Esophagus (tissue), 2 donors: Measurements from ENCODE around the gene ADD2. TPM values are rescaled to one million over a fixed set of nuclear protein-coding genes. Genes with fewer than 3 reads are reported as not detected.

Experiments
- H3K27ac ChIP-seq, 2 donors: one replicate each; pipeline ENCODE4 v1.5.1; 2013; ENCODE audit warnings: low read depth in 2 of 2, mild to moderate bottlenecking in 2 of 2, inconsistent platforms in 1 of 2, low read length in 1 of 2, moderate library complexity in 1 of 2
- H3K27me3 ChIP-seq, 2 donors: one replicate each; pipeline ENCODE4 v1.6.1; 2013; ENCODE audit warnings: low read length in 2 of 2, control low read depth in 1 of 2, mild to moderate bottlenecking in 1 of 2; ENCODE audit not compliant: insufficient read depth in 2 of 2, control insufficient read depth in 1 of 2
- H3K36me3 ChIP-seq, 2 donors: one replicate each; pipeline ENCODE4 v1.6.1; 2013; ENCODE audit warnings: low read length in 1 of 2; ENCODE audit not compliant: control insufficient read depth in 2 of 2, insufficient read depth in 2 of 2
- H3K4me1 ChIP-seq, 2 donors: one replicate each; pipeline ENCODE4 v1.6.1; 2013; ENCODE audit warnings: low read length in 1 of 2; ENCODE audit not compliant: control insufficient read depth in 2 of 2, insufficient read depth in 2 of 2
- H3K4me3 ChIP-seq, 2 donors: one replicate each; pipeline ENCODE4 v1.5.1; 2013; ENCODE audit warnings: low read length in 2 of 2, mild to moderate bottlenecking in 2 of 2, low read depth in 1 of 2, moderate library complexity in 1 of 2
- H3K9me3 ChIP-seq, 2 donors: one replicate each; pipeline ENCODE4 v1.6.1; 2013; ENCODE audit warnings: mild to moderate bottlenecking in 2 of 2, low read depth in 1 of 2, low read length in 1 of 2, moderate library complexity in 1 of 2; ENCODE audit not compliant: control insufficient read depth in 2 of 2, insufficient read depth in 1 of 2
- WGBS, 2 donors: extraction: QIAGEN DNeasy Blood & Tissue Kit; methylation state at CpG; one replicate each; pipeline ENCODE4 v1.1.7; 2013; 5-methylcytosine and 5-hydroxymethylcytosine counted together
- polyA plus RNA-seq, 2 donors: library from polyadenylated mRNA; stranded (reverse); fragments of 200-250 nt; gene quantifications; one replicate each; pipeline ENCODE4 v1.2.3, GENCODE V29; 2013
- donor health status: healthy with polysubstance abuse.
- donor health status: Bipolar disorder and iron deficiency.

Gene ADD2
- polyA plus RNA-seq, 2 donors: 0.09 to 0.12 TPM

DNA sequence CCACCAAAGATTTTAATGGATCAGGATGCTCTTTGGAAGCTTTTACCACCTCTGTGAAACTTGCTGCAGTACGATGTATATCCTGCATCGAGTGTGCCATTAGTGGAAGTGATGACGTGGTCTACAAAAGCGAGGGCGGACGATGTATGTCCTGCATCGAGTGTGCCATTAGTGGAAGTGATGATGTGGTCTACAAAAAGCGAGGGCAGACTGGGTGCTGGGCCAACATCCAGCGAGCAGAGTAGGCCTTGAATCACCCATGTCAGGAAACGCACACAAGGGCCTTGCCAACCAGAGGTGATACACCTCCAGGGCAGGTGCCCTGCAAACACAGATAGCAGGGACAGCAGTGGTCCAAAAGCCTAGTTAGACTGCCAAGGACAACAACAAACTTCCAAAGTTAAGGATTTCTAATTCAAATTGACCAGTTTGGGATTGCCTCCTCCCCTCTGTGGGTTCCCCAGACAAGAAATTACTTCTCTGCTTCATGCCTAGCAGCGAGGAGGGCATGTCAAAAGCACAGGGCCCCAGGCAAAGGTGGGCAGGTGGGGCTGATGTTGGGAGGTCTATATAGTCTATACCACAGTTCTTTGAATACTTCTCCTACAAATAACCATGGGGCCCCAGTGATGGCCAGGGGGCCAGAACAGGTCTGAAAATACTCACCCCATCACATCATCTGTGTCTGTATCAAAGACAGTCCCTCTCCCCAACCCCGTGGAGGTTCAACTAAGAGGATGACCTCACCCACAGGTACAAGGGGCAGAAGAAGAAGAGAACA lies 70.2 kb downstream of the ADD2 start:
- H3K36me3 ChIP-seq: no peaks in the 10 kb centered on the region
- no peak overlapping the region for H3K4me3 ChIP-seq
- H3K27ac ChIP-seq: no peak overlapping the region
- no peaks in the 10 kb centered on the region for H3K4me1 ChIP-seq
- 86 to 88% methylated on average over 12 of the region's 12 CpGs for WGBS, 2 donors
- no peaks in the 10 kb centered on the region for H3K27me3 ChIP-seq
- no peaks in the 10 kb centered on the region for H3K9me3 ChIP-seq

DNA sequence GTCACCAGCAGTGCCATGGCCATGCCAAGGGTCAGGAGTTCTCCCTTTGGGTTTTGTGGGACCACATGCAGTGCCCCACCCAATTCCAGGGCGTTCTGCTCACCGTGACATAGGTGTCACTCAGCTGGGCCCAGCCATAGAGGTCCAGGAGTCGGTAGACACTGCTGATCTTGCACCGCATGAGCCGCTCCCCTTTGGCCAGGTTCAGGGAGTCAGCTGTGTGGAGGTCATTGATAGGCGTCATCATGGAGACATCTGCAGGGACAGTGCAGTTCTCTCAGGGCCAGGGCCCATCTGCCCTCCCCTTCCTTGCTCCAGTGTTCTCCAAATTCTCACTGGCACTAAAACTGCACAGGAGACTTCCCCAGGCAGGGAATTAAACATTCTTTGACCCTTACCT lies 71.9 kb downstream of the ADD2 start:
- Histone ChIP-seq H3K4me3 (no peak overlapping the region), H3K27me3 (no peaks in the 10 kb centered on the region)
- 84 to 95% methylated on average over 6 of the region's 6 CpGs for WGBS, 2 donors

DNA sequence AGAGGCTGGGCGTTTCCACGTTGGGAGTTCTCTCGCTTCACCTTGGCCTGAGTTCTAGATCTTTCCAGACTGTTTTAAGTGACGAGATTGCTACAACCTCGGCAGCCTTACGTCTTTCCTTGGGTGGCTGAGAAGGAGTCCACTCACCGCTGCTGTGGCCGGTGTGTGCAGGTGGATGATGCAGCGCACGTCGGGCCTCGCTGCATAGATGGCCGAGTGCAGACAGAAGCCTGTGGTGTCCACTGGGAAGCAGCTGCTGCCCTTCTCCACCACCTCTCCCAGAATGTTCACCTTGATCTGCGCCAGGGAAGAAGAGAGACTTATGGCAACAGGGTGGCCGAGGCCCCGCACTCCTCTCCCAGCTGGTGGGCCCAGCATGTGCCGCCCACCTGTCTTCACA lies 75.7 kb downstream of the ADD2 start:
- Histone ChIP-seq H3K9me3 (no peaks in the 10 kb centered on the region), H3K27ac (no peak overlapping the region), H3K27me3 (no peaks in the 10 kb centered on the region), H3K36me3 (no peaks in the 10 kb centered on the region), H3K4me3 (no peak overlapping the region), H3K4me1 (no peaks in the 10 kb centered on the region)
- 94 to 95% methylated on average over 17 of the region's 17 CpGs for WGBS, 2 donors

More for the DNA sequence above, 71.9 kb downstream of the ADD2 start:
- H3K4me1 ChIP-seq: no peaks in the 10 kb centered on the region
- H3K9me3 ChIP-seq: no peaks in the 10 kb centered on the region
- H3K36me3 ChIP-seq: no peaks in the 10 kb centered on the region
- H3K27ac ChIP-seq: no peak overlapping the region

DNA sequence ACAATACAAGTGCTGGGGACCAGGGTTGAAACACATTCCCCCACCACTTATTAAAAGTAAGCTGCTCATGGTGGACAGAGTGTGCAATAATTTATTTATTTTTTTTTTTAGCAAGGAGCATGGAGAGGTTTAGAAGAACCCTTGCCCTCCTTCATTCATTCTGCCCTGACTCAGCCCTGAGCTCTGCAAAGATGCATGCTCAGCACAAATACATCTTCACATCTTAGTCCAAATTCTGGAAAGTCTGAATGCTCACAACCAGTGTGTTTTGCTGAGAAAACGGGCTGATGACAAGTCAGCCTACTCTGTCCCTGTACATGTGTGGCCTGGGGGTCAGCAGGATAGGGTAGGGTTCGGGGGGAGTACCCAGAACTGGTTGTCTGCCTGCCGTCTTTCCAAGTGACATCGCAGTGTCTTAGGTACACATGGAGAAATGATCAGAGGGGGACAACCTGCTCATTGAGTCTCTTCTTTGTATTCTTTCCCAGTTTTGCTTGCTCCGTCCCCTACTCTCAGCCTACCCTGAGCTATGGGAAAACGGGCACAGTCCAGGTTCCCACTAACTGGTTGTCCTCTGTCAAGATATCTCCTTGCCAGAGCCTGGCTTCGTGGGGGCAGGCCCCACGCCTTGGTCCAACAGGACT lies 76.4 kb downstream of the ADD2 start:
- H3K36me3 ChIP-seq: no peaks in the 10 kb centered on the region
- H3K4me1 ChIP-seq: no peaks in the 10 kb centered on the region
- no peaks in the 10 kb centered on the region for H3K9me3 ChIP-seq
- no peak overlapping the region for H3K4me3 ChIP-seq
- no peaks in the 10 kb centered on the region for H3K27me3 ChIP-seq
- whole genome bisulfite sequencing, 2 donors: 80 to 84% methylated on average over 8 of the region's 8 CpGs
- H3K27ac ChIP-seq: no peak overlapping the region

DNA sequence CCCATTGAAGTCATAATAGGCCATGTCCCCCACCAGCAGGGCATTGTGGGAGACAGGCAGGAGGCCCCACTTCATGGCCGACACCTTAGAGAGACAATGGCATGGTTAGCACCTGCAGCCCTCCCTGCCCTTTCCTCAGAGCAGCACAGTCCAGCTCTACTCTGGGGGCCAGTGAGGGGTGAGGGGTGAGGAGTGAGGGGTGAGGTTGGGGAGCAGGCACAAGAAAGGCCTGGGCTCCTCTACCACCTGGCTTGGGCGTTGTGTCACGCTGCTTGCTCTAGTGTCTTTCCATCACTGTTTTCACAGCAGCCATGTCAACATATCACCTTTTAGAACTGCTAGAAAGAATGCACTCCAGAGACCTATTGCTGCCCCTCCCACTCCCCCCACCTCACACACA lies 77.2 kb downstream of the ADD2 start:
- Histone ChIP-seq H3K4me3 (no peak overlapping the region), H3K27me3 (no peaks in the 10 kb centered on the region), H3K27ac (no peak overlapping the region), H3K4me1 (no peaks in the 10 kb centered on the region), H3K36me3 (no peaks in the 10 kb centered on the region), H3K9me3 (no peaks in the 10 kb centered on the region)
- WGBS, 2 donors: 81 to 85% methylated on average over 3 of the region's 3 CpGs

DNA sequence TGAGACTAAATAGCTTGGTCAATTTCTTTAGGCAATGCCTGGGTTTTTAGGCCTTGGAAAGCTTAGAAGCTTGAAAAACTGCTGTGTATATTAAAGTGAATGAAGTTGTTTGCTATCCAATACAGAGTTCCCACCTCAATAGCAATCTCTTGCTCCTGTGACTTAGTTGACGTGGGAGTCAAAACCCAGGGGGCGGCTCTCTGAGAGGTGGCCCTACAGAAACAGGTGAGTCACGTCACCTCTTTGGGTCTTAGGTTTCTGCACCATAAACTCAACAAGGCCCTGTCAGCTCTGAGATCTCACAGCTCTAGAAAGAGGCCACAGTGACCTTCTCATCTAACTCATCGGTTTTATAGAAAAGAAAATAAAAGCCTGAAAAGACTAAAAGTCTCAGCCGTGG lies 79.6 kb downstream of the ADD2 start:
- 89 to 93% methylated on average over 5 of the region's 5 CpGs for WGBS, 2 donors
- Histone ChIP-seq H3K36me3 (no peaks in the 10 kb centered on the region), H3K27ac (no peak overlapping the region), H3K4me3 (no peak overlapping the region), H3K9me3 (no peaks in the 10 kb centered on the region), H3K4me1 (no peaks in the 10 kb centered on the region), H3K27me3 (no peaks in the 10 kb centered on the region)

- Histone ChIP-seq H3K36me3 (no peaks in the 10 kb centered on the region), H3K4me1 (no peaks in the 10 kb centered on the region), H3K27ac (no peak overlapping the region), H3K9me3 (no peaks in the 10 kb centered on the region), H3K4me3 (no peak overlapping the region), H3K27me3 (no peaks in the 10 kb centered on the region)
- WGBS, 2 donors: 94 to 96% methylated on average over 4 of the region's 4 CpGs
Observed at GRCh38 chr2:70687461-70687795, 80.6 kb downstream of the ADD2 start.

GRCh38 chr2:70686577-70687460 lies 81.2 kb downstream of the ADD2 start:
- H3K4me3 ChIP-seq: no peak overlapping the region
- 61 to 62% methylated on average over 11 of the region's 11 CpGs for WGBS, 2 donors

DNA sequence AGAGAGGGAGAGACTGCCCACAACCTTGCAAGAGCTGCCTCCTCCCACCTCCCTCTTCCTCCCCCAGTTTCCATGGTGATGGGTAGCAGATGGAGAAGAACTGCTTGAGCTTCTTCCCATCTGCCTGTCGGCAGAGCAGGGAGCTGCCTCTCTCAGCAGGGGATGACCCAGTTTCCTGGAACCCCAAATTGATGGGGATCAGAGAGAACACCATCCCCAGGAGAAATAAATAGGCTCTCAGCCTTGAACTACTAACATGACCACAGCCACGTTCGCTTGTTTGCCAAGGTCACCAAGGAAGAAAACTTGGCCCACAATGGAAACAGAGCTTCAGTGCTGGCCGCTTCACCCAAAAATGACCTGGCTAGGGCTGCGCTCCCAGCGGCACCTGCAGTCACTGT lies 82.2 kb downstream of the ADD2 start:
- WGBS, 2 donors: 63 to 79% methylated on average over 6 of the region's 6 CpGs
- Histone ChIP-seq H3K9me3 (no peaks in the 10 kb centered on the region), H3K4me1 (no peaks in the 10 kb centered on the region), H3K27ac (no peak overlapping the region), H3K4me3 (no peak overlapping the region), H3K27me3 (no peaks in the 10 kb centered on the region), H3K36me3 (no peaks in the 10 kb centered on the region)

More at GRCh38 chr2:70686577-70687460, 81.2 kb downstream of the ADD2 start:
- Histone ChIP-seq H3K36me3 (no peaks in the 10 kb centered on the region), H3K27me3 (no peaks in the 10 kb centered on the region), H3K27ac (no peak overlapping the region), H3K9me3 (no peaks in the 10 kb centered on the region), H3K4me1 (no peaks in the 10 kb centered on the region)
